HG03558 (cell line): ENCODE data around the gene C1orf56.

Experiments used
- ATAC-seq: cut with Tn5 transposase; IDR thresholded peaks from one replicate; pipeline ENCODE4 v1.9.1; 2021; ENCODE audit warnings: moderate number of reproducible peaks; ENCODE audit not compliant: unreplicated experiment; ENCODE audit errors: extremely low read depth

Gene C1orf56

GRCh38 chr1:151013518-151013917, 34.0 kb upstream of the C1orf56 start:
- ATAC-seq: no peak

GRCh38 chr1:151024540-151025146, 22.9 kb upstream of the C1orf56 start:
- ATAC-seq: no peak

- no peak for ATAC-seq
Measured at GRCh38 chr1:151026460-151026859, 21.1 kb upstream of the C1orf56 start.

GRCh38 chr1:151032164-151032563, 15.4 kb upstream of the C1orf56 start:
- no peak for ATAC-seq

- no peak for ATAC-seq
Measured at GRCh38 chr1:151035167-151035566, 12.4 kb upstream of the C1orf56 start.

GRCh38 chr1:151036356-151036755, 11.2 kb upstream of the C1orf56 start, which contains the start of gene BNIPL:
Gene BNIPL, plus strand, starts transcription at chr1:151036586. Its CDS starts 140 bp downstream, at chr1:151036726.
- ATAC-seq: no peak

- no peak for ATAC-seq
Measured at GRCh38 chr1:151037032-151037431, 10.5 kb upstream of the C1orf56 start.

GRCh38 chr1:151039521-151039920, 8.0 kb upstream of the C1orf56 start:
- ATAC-seq: no peak

- no peak for ATAC-seq
Measured at GRCh38 chr1:151043163-151043562, 4.4 kb upstream of the C1orf56 start.

- no peak for ATAC-seq
Measured at GRCh38 chr1:151047925-151048644, 534 bp downstream of the C1orf56 start.

GRCh38 chr1:151048645-151049032, 1.1 kb downstream of the C1orf56 start:
- ATAC-seq: no peak

GRCh38 chr1:151049458-151049857, 1.9 kb downstream of the C1orf56 start:
- ATAC-seq: no peak

- ATAC-seq: no peak
Measured at GRCh38 chr1:151050051-151050688, 2.6 kb downstream of the C1orf56 start.

- ATAC-seq: no peak
Measured at GRCh38 chr1:151051356-151052009, 3.9 kb downstream of the C1orf56 start.

- no peak for ATAC-seq
Measured at GRCh38 chr1:151054971-151055547, 7.5 kb downstream of the C1orf56 start.

- no peak for ATAC-seq
Measured at GRCh38 chr1:151055581-151055980, 8.0 kb downstream of the C1orf56 start.

- ATAC-seq: no peak
Measured at GRCh38 chr1:151056149-151056548, 8.6 kb downstream of the C1orf56 start.

- ATAC-seq: no peak
Measured at GRCh38 chr1:151058692-151059091, 11.1 kb downstream of the C1orf56 start.

GRCh38 chr1:151059109-151060006, 11.8 kb downstream of the C1orf56 start, which contains the start of gene CDC42SE1:
Gene CDC42SE1, minus strand, starts transcription at chr1:151059622. Its CDS starts 3,892 bp downstream, at chr1:151055730.
- peak; percentile 69 for ATAC-seq
